OCI-LY7 (cell line): ENCODE data around the gene NBPF8.
"Not testable (repeated sequence)": the region's sequence is repeated elsewhere in the genome, so short reads cannot be mapped to it uniquely, and the experiment has no call there.

ENCODE experiments used
- EZH2phosphoT487 ChIP-seq: fragments of 200-600 bp; sonication (generic); IDR thresholded peaks from 2 replicates; pipeline ENCODE4 v1.6.1; 2018; ENCODE audit warnings: low read depth, borderline replicate concordance, mild to moderate bottlenecking, mixed run types, antibody characterized with exemption, low read length, moderate library complexity, mixed read lengths
- TF ChIP-seq, protein P1 (sequence below): fragments of 200-600 bp; sonication (generic); conservative IDR thresholded peaks from 2 replicates; pipeline ENCODE4 v1.5.1; 2014; ENCODE audit warnings: mild to moderate bottlenecking, antibody characterized with exemption, low read length, moderate library complexity, mixed read lengths

DNA sequence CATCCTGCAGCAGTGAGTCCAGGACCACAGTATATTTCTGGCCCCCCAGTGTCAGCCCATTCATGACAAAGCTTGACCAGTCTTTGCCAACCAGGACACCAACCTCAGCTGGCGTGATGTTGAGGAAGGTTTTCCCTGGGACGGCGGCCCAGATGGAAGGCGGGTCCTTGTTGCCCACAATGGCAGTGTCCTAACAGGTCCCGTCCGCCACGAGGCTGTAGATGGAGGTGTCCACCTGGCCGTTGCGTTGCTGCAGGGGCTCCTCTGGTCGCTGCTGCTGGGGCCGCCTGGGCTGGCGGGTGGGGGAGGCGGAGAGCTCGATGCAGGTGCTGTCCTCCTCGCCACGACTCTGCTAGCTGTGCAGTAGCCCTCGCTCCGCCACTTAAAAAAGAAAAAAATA is 19.0 kb downstream of the NBPF8 start:
- TF ChIP-seq, protein P1, sequence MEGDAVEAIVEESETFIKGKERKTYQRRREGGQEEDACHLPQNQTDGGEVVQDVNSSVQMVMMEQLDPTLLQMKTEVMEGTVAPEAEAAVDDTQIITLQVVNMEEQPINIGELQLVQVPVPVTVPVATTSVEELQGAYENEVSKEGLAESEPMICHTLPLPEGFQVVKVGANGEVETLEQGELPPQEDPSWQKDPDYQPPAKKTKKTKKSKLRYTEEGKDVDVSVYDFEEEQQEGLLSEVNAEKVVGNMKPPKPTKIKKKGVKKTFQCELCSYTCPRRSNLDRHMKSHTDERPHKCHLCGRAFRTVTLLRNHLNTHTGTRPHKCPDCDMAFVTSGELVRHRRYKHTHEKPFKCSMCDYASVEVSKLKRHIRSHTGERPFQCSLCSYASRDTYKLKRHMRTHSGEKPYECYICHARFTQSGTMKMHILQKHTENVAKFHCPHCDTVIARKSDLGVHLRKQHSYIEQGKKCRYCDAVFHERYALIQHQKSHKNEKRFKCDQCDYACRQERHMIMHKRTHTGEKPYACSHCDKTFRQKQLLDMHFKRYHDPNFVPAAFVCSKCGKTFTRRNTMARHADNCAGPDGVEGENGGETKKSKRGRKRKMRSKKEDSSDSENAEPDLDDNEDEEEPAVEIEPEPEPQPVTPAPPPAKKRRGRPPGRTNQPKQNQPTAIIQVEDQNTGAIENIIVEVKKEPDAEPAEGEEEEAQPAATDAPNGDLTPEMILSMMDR = not testable (repeated sequence)
- not testable (repeated sequence) for TF ChIP-seq EZH2phosphoT487
